GM23248 (cell line): ENCODE measurements around the gene RIT2.

Experiments used
- EZH2 ChIP-seq: fragments of 200-600 bp; sonication (generic); IDR thresholded peaks from 2 replicates; pipeline ENCODE4 v1.6.1; 2018; ENCODE audit warnings: antibody characterized with exemption, mild to moderate bottlenecking; ENCODE audit not compliant: insufficient read depth, poor library complexity, severe bottlenecking
- EZH2phosphoT487 ChIP-seq: fragments of 200-600 bp; sonication (generic); IDR thresholded peaks from 2 replicates; pipeline ENCODE4 v1.6.1; 2018; ENCODE audit warnings: antibody characterized with exemption, moderate library complexity, mild to moderate bottlenecking, low read depth; ENCODE audit not compliant: insufficient read depth

- TF ChIP-seq EZH2 (no peak), EZH2phosphoT487 (no peak)
These were observed 214.3 kb downstream of the RIT2 start for GRCh38 chr18:42901161-42901560.
